ENCODE measurements around the gene DIS3L2.
"Not testable (repeated sequence)": the region's sequence is repeated elsewhere in the genome, so short reads cannot be mapped to it uniquely, and the experiment has no call there.

DIS3L2 gene

GRCh38 chr2:232333361-232334135, 372.0 kb downstream of the DIS3L2 start:
- DNase-seq (ENCODE audit: low read depth) = no peak

- DNase-seq (ENCODE audit: low read depth) = not testable (repeated sequence)
Observed at GRCh38 chr2:232334136-232334884, 372.8 kb downstream of the DIS3L2 start.

GRCh38 chr2:232334885-232335205, 373.3 kb downstream of the DIS3L2 start:
- DNase-seq (ENCODE audit: low read depth) = not testable (repeated sequence)

GRCh38 chr2:232335206-232335858, 373.8 kb downstream of the DIS3L2 start:
- DNase-seq (ENCODE audit: low read depth) = not testable (repeated sequence)

- DNase-seq (ENCODE audit: low read depth) = no peak
Observed at GRCh38 chr2:232335859-232336215, 374.3 kb downstream of the DIS3L2 start.

GRCh38 chr2:232336241-232336736, 374.8 kb downstream of the DIS3L2 start:
- DNase-seq (ENCODE audit: low read depth) = no peak

- no peak for DNase-seq (ENCODE audit: low read depth)
Observed at GRCh38 chr2:232336981-232337720, 375.6 kb downstream of the DIS3L2 start.

- DNase-seq (ENCODE audit: low read depth) = not testable (repeated sequence)
Observed at GRCh38 chr2:232338094-232338758, 376.7 kb downstream of the DIS3L2 start.

- no peak for DNase-seq (ENCODE audit: low read depth)
Observed at GRCh38 chr2:232338759-232339106, 377.2 kb downstream of the DIS3L2 start.

GRCh38 chr2:232339121-232340081, 377.9 kb downstream of the DIS3L2 start:
- no peak for DNase-seq (ENCODE audit: low read depth)

- DNase-seq (ENCODE audit: low read depth) = no peak
Observed at GRCh38 chr2:232340171-232340935, 378.8 kb downstream of the DIS3L2 start.

- no peak for DNase-seq (ENCODE audit: low read depth)
Observed at GRCh38 chr2:232341061-232341738, 379.7 kb downstream of the DIS3L2 start.

GRCh38 chr2:232341739-232342126, 380.2 kb downstream of the DIS3L2 start:
- DNase-seq (ENCODE audit: low read depth) = no peak

- DNase-seq (ENCODE audit: low read depth) = no peak
Observed at GRCh38 chr2:232342635-232343565, 381.4 kb downstream of the DIS3L2 start.

- no peak for DNase-seq (ENCODE audit: low read depth)
Observed at GRCh38 chr2:232343821-232344220, 382.3 kb downstream of the DIS3L2 start.

GRCh38 chr2:232345251-232345650, 383.7 kb downstream of the DIS3L2 start:
- DNase-seq (ENCODE audit: low read depth) = no peak

GRCh38 chr2:232347369-232347768, 385.9 kb downstream of the DIS3L2 start:
- no peak for DNase-seq (ENCODE audit: low read depth)

- no peak for DNase-seq (ENCODE audit: low read depth)
Observed at GRCh38 chr2:232348936-232349335, 387.4 kb downstream of the DIS3L2 start.

All from fibroblast of gingiva (primary cell).